ENCODE results near the gene INSC.

GRCh38 chr11:15177491-15177890 lies 62.8 kb downstream of the INSC start:
- no peak for TF ChIP-seq TCF12 (IDR thresholded peaks at IDR 0.05; ENCODE audit: low read depth)
- TF ChIP-seq USF1 (IDR thresholded peaks at IDR 0.05), result no peak
- no peak for TF ChIP-seq MAX (IDR thresholded peaks at IDR 0.05)
- no peak for TF ChIP-seq CEBPB (IDR thresholded peaks at IDR 0.05)
- TF ChIP-seq FOXM1 (IDR thresholded peaks at IDR 0.05; ENCODE audit: borderline replicate concordance, low read depth), result no peak
- TF ChIP-seq CREB1 (IDR thresholded peaks at IDR 0.05; ENCODE audit: low read depth), result no peak
- no peak for TF ChIP-seq EP300 (IDR thresholded peaks at IDR 0.05; ENCODE audit: borderline replicate concordance)
- TF ChIP-seq REST (IDR thresholded peaks at IDR 0.05; ENCODE audit: low read depth), result no peak
- TF ChIP-seq RAD21 (IDR thresholded peaks at IDR 0.05; ENCODE audit: low read depth), result no peak
